PC-9 (cell line): ENCODE measurements around the gene CD300C. TPM values are rescaled to one million over a fixed set of nuclear protein-coding genes. Genes with fewer than 3 reads are reported as not detected.

Source experiments
- BruUV-seq: library from RNA; stranded (reverse); fragments of 400-500 nt; replicated peaks from 2 replicates; lab custom pipeline; 2021; lab: Mats Ljungman, UMichigan
- CTCF ChIA-PET: fragments of 300-600 bp; sonication (Branson Sonifier 250); formaldehyde crosslinking; loops from one replicate; lab custom pipeline; 2022; ENCODE audit warnings: antibody characterized with exemption; lab: Charles Lee
- POLR2A ChIA-PET: fragments of 300-600 bp; sonication (Branson Sonifier 250); formaldehyde crosslinking; loops from one replicate; lab custom pipeline; 2022; ENCODE audit warnings: antibody characterized with exemption; ENCODE audit not compliant: unreplicated experiment; lab: Charles Lee
- DNase-seq, 2 experiments: peaks; one replicate each; pipeline versions ENCODE4 v3.0.0 to v3.0.0-alpha.2; 2015 to 2022; ENCODE audit warnings: mixed read lengths in 1 of 2
- H2AFZ ChIP-seq: fragments of 200-600 bp; sonication (generic); 2 replicates; pipeline ENCODE4 v1.8.1; 2017; ENCODE audit warnings: antibody characterized with exemption
- H3F3A ChIP-seq: fragments of 200-600 bp; sonication (generic); 2 replicates; pipeline ENCODE4 v1.8.1; 2017; ENCODE audit warnings: antibody characterized with exemption, mild to moderate bottlenecking, low read depth; ENCODE audit not compliant: insufficient read depth
- H3K27ac ChIP-seq: fragments of 200-600 bp; sonication (generic); 2 replicates; pipeline ENCODE4 v1.6.1; 2016; ENCODE audit warnings: mixed run types
- H3K27me3 ChIP-seq: fragments of 200-600 bp; sonication (generic); 2 replicates; pipeline ENCODE4 v1.6.1; 2016; ENCODE audit warnings: low read depth, mixed run types; ENCODE audit not compliant: insufficient read depth
- H3K36me3 ChIP-seq: fragments of 200-600 bp; sonication (generic); 2 replicates; pipeline ENCODE4 v1.6.1; 2016; ENCODE audit warnings: low read depth, mixed run types
- H3K4me1 ChIP-seq: fragments of 200-600 bp; sonication (generic); replicated peaks from 2 replicates; pipeline ENCODE4 v1.6.1; 2016; ENCODE audit warnings: mixed run types; ENCODE audit not compliant: insufficient read depth
- H3K4me2 ChIP-seq: fragments of 200-600 bp; sonication (generic); 2 replicates; pipeline ENCODE4 v1.6.1; 2017; ENCODE audit warnings: mixed run types
- H3K4me3 ChIP-seq: fragments of 200-600 bp; sonication (generic); 2 replicates; pipeline ENCODE4 v1.6.1; 2016; ENCODE audit warnings: mixed run types
- H3K79me2 ChIP-seq: fragments of 200-600 bp; sonication (generic); 2 replicates; pipeline ENCODE4 v1.6.1; 2017; ENCODE audit warnings: low read depth, mixed run types
- H3K9me2 ChIP-seq: fragments of 200-600 bp; sonication (generic); 2 replicates; pipeline ENCODE4 v1.8.1; 2017; ENCODE audit warnings: mild to moderate bottlenecking; ENCODE audit not compliant: insufficient read depth
- H3K9me3 ChIP-seq: fragments of 200-600 bp; sonication (generic); 2 replicates; pipeline ENCODE4 v1.8.1; 2016; ENCODE audit warnings: low read depth; ENCODE audit not compliant: insufficient read depth
- H4K20me1 ChIP-seq: fragments of 200-600 bp; sonication (generic); 2 replicates; pipeline ENCODE4 v1.8.1; 2017; ENCODE audit not compliant: insufficient read depth
- EZH2 ChIP-seq: fragments of 200-600 bp; sonication (generic); IDR thresholded peaks from 2 replicates; pipeline ENCODE4 v1.8.0; 2017; ENCODE audit warnings: antibody characterized with exemption, low read depth
- intact Hi-C: fragments of 100-400 bp; cut with micrococcal nuclease; formaldehyde crosslinking; loops from one replicate; pipeline ENCODE4 v1.10.0; 2022; ENCODE audit not compliant: unreplicated experiment
- total RNA-seq: library from RNA; stranded (reverse); gene quantifications from 2 replicates; pipeline ENCODE4 v1.2.3, GENCODE V29; 2021
- TF ChIP-seq, protein P1 (sequence below): fragments of 200-600 bp; sonication (generic); conservative IDR thresholded peaks from 2 replicates; pipeline ENCODE4 v1.6.1; 2017; ENCODE audit warnings: mixed run types, antibody characterized with exemption, mild to moderate bottlenecking, moderate library complexity

Gene CD300C
- total RNA-seq, 1 experiment from 2014 or later = not detected

DNA sequence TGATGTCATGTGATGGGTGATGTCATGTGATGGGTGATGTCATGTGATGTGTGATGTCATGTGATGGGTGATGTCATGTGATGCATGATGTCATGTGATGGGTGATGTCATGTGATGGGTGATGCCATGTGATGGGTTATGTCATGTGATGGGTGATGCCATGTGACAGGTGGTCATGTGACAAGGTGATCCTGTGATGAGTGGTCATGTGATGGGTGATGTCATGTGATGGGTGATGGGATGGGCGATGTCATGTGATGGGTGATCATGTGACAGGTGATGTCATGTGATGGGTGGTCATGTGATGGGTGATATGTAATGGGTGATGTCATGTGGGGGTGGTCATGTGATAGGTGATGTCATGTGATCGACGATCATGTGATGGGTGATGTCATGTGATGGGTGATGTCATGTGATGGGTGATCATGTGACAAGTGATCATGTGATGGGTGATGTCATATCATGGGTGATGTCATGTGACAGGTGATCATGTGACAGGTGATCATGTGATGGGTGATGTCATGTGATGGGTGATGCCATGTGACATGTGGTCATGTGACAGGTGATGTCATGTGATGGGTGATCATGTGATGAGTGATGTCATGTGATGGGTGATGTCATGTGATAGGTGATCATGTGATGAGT, 31.8 kb downstream of the CD300C start:
- TF ChIP-seq, protein P1, sequence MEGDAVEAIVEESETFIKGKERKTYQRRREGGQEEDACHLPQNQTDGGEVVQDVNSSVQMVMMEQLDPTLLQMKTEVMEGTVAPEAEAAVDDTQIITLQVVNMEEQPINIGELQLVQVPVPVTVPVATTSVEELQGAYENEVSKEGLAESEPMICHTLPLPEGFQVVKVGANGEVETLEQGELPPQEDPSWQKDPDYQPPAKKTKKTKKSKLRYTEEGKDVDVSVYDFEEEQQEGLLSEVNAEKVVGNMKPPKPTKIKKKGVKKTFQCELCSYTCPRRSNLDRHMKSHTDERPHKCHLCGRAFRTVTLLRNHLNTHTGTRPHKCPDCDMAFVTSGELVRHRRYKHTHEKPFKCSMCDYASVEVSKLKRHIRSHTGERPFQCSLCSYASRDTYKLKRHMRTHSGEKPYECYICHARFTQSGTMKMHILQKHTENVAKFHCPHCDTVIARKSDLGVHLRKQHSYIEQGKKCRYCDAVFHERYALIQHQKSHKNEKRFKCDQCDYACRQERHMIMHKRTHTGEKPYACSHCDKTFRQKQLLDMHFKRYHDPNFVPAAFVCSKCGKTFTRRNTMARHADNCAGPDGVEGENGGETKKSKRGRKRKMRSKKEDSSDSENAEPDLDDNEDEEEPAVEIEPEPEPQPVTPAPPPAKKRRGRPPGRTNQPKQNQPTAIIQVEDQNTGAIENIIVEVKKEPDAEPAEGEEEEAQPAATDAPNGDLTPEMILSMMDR = no peak
- TF ChIP-seq EZH2 = no peak
- H3K4me2 ChIP-seq = no peak overlapping the region
- H4K20me1 ChIP-seq = no peaks in the 10 kb centered on the region
- no peaks in the 10 kb centered on the region for H3K9me2 ChIP-seq
- intact Hi-C loops = no loop called here
- H3K79me2 ChIP-seq = no peaks in the 10 kb centered on the region
- peaks cover 28% of the 10 kb centered on the region for H3K27me3 ChIP-seq
- no peak overlapping the region for H2AFZ ChIP-seq
- H3K4me3 ChIP-seq = no peak overlapping the region
- H3F3A ChIP-seq = no peaks in the 10 kb centered on the region
- 0 out of 2 replicates have a peak, but pooled peaks cover 4% of the 10 kb centered on the region for H3K9me3 ChIP-seq
- H3K36me3 ChIP-seq = no peaks in the 10 kb centered on the region
- ChIA-PET POLR2A (no interaction called here), CTCF (no interaction called here)
- BruUV-seq = no TSS peak
- H3K27ac ChIP-seq = no peak overlapping the region
- no peaks in the 10 kb centered on the region for H3K4me1 ChIP-seq
- peak in 1 of 2 experiments; percentile 11 for DNase-seq

DNA sequence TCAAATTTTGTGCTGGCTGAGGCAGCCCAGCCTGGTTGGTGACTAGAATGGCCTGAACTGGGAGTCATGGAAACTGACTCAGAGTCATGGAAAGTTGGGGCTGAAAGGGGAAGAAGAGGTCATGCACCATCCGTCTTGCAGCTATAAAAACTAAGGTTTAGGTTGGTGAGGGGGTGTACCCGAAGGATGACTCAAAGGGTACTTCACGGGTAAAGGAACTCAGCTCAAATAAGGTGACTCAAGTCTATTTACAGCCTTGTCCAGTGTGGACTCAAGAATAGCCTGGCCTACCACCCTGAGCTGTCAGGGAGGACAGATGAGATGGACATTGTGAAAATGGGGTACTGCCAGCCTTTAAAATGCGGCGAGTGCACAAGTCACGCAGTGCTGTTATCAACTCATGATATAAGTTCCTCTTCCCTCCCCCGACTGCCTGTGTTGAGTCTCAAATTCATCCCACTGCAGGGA, 33.3 kb downstream of the CD300C start:
- no peak overlapping the region for H2AFZ ChIP-seq
- POLR2A ChIA-PET = no interaction called here
- H3K36me3 ChIP-seq = no peaks in the 10 kb centered on the region
- H3F3A ChIP-seq = no peaks in the 10 kb centered on the region
- no peak for TF ChIP-seq EZH2
- TF ChIP-seq, protein P1 = no peak
- H3K9me2 ChIP-seq = no peaks in the 10 kb centered on the region
- no peak for DNase-seq
- H4K20me1 ChIP-seq = no peaks in the 10 kb centered on the region
- peaks cover 17% of the 10 kb centered on the region; the same call in 1 of the 2 replicates for H3K27me3 ChIP-seq
- no peaks in the 10 kb centered on the region for H3K4me1 ChIP-seq
- no peak overlapping the region for H3K4me3 ChIP-seq
- 0 out of 2 replicates have a peak, but pooled peaks cover 4% of the 10 kb centered on the region for H3K9me3 ChIP-seq
- intact Hi-C loops = no loop called here
- no TSS peak for BruUV-seq
- H3K79me2 ChIP-seq = no peaks in the 10 kb centered on the region
- CTCF ChIA-PET = no interaction called here
- no peak overlapping the region for H3K4me2 ChIP-seq
- H3K27ac ChIP-seq = no peak overlapping the region

- intact Hi-C loops = no loop called here
Observed at GRCh38 chr17:74512036-74512435, 33.9 kb downstream of the CD300C start.

More at GRCh38 chr17:74512036-74512435, 33.9 kb downstream of the CD300C start:
- Histone ChIP-seq H2AFZ (no peak overlapping the region), H3K4me3 (no peak overlapping the region), H3K36me3 (no peaks in the 10 kb centered on the region), H3K4me2 (no peak overlapping the region), H3K27me3 (peaks cover 17% of the 10 kb centered on the region; the same call in 1 of the 2 replicates), H3K9me3 (0 out of 2 replicates have a peak, but pooled peaks cover 4% of the 10 kb centered on the region), H3K4me1 (no peaks in the 10 kb centered on the region), H3K79me2 (no peaks in the 10 kb centered on the region), H3K9me2 (no peaks in the 10 kb centered on the region), H4K20me1 (no peaks in the 10 kb centered on the region), H3K27ac (no peak overlapping the region), H3F3A (no peaks in the 10 kb centered on the region)
- no TSS peak for BruUV-seq
- CTCF ChIA-PET = interaction anchor here (0.6 kb wide), 1 partner anchor 1862 kb away, joined by 3 read pairs; no protein-coding TSS in a partner anchor
- no peak for DNase-seq
- no peak for TF ChIP-seq EZH2
- TF ChIP-seq, protein P1 = no peak
- POLR2A ChIA-PET = no interaction called here
